NCI-H2227 treated with DMSO at 0.1 percent for 48 hours (cell line): Measurements from ENCODE around the gene LGALS7.
"Not testable (repeated sequence)": the region's sequence is repeated elsewhere in the genome, so short reads cannot be mapped to it uniquely, and the experiment has no call there.

Experiments
- DNase-seq: peaks from one replicate; lab custom pipeline; 2025; lab: John Stamatoyannopoulos, UW

LGALS7 gene

DNA sequence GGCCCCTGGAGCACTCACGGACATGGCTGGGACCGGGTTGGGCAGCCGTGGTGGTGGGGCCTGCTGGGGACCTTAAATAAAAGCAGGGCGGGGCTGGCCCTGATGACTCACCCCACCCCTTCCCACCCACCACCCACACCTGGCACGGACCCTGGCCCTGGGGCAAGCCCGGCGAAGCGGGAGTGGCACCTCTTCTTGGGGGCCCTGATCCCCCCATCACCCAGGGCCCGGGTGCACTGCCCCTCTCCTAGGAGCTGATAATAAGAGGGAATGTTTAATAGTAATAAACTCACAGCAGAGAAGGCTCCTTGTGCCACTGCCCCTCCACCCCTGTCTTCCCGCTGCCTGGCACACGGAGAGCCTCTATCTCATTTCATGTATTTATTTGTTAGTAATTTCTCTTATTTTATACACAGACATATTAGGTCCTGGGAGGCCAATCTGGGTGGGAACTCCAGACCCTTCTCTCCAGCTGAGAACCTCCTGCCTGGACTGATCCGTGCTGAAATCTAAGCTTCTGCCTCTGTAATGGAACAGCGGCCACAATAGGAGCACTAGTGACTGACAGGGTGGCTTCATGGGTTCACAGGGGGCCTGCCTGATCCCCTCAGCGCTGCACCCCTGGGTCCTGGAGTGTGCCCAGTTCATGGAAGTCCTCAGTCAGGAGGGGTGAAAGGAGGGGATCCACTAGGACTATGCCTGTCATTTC, at the start of gene LGALS7:
Gene LGALS7, minus strand, starts transcription at position 49 of the 709 bp plus-strand sequence. Its CDS starts 25 bp downstream, at position 24.
- DNase-seq = no peak

DNA sequence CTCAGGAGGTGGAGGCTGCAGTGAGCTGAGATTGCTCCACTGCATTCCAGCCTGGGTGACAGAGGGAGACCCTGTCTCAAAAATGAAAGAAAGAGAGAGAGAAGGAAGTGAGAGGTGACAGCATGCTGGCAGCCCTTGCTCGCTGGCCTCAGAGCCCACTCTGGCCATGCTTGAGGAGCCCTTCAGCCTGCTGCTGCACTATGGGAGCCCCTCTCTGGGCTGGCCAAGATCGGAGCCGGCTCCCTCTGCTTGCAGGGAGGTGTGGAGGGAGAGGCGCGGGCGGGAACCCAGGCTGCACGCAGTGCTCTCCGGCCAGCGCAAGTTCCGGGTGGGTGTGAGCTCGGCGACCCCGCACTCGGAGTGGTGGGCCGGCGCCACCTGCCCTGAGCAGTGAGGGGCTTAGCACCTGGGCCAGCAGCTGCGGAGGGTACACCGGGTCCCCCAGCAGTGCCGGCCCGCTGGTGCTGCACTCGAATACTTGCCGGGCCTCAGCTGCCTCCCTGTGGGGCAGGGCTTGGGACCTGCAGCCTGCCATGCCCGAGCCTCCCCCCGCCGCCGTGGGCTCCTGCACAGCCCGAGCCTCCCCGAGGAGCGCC, 48.0 kb upstream of the LGALS7 start:
- DNase-seq = not testable (repeated sequence)

DNA sequence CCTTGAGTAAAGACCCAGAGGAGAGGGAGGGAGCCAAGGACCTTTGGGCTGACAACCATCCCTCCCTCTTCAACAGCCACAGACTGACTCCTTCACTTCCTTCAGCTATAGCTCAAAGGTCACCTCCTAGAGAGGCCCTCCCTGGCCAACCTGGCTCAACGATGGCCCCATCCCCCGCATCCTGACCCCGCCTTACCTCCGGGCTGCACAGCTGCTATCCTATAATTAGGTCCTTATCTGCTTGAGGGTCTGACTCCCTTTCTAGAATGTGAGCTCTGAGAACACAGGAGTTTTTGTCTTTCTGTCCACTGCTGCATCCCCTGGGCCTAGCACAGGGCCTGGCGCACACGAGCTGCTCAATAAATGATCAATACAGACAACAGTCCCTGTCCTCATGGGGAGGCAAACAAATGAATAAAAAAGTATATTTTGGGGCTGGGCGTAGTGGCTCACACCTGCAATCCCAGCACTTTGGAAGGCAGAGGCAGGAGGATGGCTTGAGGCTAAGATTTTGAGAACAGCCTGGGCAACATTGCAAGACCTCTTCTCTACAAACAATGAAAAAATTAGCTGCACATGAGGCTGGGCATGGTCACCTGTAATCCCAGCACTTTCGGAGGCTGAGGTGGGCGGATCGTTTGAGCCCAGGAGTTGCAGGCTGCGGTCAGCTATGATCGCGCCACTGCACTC, 46.1 kb upstream of the LGALS7 start:
- DNase-seq = peak; percentile 88

DNA sequence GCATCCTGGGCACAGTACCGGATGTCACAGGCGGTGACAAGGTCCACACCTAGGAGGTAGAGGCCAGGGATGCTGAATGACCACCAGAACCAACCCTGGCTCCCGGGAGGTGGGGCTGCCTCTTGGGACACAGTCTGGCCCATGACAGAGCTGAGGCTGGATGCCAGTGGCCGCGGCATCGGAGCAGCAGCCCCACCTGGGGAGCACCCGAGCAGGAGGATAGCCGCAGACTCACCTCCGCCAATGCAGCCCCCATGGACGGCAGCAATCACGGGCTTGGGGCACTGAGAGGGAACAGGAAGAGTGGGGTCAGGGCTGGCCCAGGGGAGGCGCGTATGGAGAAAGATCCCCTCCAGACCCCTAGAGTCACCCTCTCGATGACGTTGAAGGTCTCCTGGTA, 43.8 kb upstream of the LGALS7 start:
- DNase-seq = no peak

DNA sequence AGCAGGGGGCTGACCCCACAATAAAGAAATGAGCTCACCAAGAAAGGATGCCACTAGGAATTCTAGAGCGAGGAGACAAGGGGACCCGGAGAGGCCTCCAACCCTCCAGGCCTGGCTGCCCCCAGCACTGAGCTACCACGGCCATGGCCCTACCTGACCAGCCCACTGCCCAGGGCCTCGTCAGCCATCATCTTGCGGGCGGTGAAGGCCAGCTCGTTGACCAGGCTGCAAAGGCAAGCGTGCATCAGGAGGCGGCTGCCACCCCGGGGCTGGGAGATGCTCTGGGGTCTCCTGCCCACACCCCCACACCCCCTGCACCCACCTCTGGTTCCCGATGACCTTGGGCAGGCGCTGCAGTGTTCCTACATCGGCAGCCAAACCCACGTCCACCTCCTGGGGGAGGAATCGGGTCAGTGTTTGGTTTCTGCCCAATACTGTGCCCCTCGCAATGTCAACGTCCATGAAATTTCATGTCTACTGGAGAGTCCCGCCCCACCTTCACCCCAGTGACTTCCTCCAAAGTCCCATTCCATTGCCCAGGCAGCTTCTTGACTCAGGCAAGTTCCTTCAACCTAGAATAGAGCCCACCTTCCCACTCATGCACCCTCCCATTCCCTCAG, 42.9 kb upstream of the LGALS7 start:
- no peak for DNase-seq

DNA sequence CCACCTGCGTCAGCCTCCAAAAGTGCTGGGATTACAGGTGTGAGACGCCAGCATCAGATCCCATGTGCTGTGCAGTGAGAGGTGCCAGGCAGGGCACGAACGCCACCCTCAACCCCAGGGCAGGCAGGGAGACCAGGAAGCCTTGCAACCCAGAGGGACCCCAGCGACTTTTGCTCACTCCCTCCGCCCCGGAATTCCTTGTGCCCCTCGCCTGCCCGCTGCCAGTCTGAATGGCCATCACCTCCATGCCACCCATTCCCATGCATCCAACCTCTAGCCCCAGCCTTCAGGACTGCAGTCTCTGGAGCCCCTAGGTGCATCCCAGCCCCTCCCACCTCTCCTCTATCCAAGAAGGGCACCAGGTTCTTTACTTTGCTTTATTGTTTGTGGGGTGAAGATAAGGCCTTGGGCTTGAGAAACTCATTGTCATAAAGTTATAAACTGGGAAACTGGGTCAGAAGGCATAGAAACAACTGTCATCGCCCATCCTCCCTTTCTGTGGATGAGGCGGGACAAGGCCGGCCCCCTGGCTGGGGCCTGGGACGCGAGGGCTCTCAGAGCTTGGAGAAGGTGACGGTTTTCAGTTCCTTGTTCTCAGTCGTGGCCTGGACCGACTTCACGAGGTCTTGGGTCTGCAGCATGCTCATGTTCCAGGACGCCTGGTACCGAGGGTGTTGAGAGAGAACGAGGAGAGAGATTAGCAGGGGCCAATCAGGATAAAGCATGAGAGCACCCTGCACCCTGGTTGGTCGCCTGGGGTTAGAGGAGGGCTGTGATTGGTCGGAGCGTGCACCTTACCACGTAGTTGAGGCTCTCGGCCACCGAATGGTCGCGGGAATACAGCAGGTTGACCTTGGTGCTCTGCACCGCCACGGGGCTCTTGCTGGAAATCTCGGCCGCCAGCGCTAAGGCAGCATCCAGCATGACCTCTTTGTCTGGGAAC, 42.0 kb upstream of the LGALS7 start:
- no peak for DNase-seq

DNA sequence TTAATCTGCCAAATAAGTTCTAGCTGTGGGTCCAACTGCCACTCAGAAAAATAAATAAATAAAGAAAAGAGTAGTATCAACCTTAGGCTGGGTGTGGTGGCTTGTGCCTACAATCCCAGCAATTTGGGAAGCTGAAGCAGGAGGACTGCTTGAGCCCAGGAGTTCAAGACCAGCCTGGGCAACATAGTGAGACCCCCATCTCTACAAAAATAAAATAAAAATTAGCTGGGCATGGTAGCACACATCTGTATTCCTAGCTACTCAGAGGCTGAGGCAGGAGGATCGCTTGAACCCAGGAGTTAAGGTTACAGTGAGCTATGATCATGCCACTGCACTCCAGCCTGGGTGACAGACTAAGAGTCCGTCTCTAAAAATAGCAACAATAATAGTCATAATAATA, 40.6 kb upstream of the LGALS7 start:
- DNase-seq = not testable (repeated sequence)

DNA sequence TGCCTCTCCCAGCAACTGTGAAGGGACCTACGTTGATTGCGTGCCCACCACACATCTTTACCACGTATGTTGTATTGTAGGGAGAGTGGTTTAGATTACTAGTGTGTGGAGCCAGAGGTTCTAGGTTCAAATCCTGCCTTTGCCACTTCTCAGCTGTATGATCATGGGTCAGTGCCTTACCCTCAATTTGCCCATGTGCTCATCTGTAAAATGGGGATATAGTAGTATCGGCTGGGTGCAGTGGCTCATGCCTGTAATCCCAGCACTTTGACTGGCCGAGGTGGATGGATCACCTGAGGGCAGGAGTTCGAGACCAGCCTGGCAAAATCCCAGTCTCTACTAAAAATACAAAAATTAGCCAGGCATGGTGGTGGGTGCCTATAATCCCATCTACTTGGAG, 40.0 kb upstream of the LGALS7 start:
- DNase-seq = no peak

DNA sequence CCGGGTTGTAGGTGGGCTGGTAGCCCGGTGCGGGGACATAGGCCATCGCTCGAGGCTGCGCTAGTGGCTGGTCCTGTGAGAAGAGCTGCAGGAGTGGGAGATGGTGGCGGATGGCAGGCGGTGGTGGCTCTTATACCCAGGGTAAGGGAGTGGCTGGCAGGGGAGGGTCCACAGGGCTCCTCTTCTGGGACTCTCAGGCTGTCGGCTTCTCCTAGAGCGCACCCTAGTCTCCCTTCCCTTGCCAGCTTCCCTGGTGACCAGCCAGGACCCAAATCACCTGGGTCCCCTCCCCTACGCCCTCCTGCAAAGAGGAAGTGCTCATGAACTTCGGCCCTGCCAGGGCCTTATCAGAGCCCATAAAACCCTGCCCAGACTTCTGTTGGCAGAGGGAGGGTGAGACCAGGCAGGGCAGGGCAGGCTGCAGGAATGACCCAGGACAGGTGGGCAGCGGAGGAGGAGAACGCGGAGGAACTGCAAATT, 39.6 kb upstream of the LGALS7 start, which contains the start of gene LGALS4:
Gene LGALS4, minus strand, starts transcription at position 105 of the 480 bp plus-strand sequence. Its CDS starts 59 bp downstream, at position 46.
- no peak for DNase-seq

DNA sequence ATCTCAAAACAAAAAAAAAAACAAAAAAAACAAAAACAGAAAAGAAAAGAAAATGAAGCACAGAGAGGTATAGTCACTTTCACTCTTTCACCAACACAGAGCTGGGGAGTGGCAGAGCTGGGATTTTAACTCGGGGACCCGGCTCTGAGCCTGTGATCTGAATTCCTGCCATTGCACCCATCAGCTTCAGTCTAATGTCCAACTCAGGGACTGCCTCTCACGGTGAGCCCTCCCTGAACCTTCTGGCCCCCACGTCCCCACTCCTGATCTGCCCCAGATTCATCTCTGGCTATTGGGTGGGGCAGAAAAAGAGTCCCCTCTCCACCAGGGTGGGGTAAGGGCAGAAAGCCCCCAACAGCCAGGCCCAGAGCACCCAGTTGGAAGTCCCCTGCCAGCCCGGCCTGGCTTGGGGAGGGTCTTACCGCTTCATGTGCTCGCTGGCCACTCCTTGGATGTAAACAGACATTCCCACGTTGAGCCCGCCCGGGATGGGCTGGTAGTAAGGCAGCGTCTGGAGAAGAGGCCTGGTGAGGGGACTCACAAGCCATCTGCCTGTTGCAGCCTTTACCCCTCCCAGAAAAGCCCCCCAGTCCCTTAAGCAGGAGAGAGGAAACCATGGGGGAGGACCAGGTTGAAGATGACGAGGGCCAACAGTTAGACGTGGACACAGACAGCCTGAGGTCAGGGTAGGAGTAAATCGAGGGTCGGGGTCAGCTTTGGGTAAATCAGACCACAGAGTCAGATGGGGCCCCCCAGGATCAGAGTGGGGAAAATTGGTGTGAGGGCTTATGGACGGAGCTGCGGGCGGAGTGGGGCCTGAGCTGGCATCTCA, 38.9 kb upstream of the LGALS7 start:
- no peak for DNase-seq

DNA sequence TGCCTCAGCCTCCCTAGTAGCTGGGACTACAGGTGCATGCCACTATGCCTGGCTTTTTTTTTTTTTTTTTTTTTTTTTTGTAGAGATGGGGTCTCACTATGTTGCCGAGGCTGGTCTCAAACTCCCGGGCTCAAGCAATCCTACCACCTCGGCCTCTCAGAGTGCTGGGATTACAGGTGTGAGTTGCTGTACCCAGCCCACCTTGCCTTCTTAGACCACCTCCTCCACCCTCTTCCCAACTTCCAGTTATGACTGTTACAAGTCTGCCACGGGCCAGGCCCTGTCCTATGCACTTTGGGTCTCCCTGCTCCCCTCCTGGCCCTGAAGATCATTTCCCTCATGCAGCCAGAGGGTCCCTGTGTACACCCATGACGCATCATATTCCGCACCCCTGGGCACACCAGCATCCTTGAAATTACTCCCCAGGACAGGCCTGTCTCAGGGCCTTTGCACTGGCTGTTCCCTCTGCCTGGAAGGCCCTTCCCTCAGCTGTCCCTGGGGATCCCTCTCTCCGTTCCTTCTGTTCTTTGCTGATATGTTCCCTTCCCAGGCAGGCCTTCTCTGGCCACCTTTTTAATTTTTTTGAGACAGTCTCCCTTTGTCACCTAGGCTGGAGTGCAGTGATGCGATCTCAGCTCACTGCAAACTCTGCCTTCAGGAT, 36.4 kb upstream of the LGALS7 start:
- DNase-seq = no peak

DNA sequence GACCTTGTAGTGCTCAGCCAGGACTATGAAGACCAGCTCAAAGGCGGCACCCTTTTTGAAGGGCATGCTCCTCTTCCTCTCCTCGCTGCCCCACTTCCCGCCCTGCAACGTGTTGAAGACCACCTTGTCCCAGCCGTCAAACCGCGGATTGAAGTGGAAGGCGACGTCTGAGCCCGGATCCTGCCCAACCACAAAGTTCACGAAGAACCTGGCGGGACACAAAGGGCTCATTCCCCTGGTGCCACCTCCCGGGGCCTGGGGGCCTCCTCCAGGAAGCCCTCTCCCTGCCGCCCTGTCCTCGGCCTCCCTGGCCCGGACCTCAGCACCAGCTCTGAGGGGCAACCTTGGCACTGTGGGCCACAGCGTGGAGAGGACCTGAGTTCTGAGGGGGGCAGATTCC, 35.4 kb upstream of the LGALS7 start:
- DNase-seq = no peak

DNA sequence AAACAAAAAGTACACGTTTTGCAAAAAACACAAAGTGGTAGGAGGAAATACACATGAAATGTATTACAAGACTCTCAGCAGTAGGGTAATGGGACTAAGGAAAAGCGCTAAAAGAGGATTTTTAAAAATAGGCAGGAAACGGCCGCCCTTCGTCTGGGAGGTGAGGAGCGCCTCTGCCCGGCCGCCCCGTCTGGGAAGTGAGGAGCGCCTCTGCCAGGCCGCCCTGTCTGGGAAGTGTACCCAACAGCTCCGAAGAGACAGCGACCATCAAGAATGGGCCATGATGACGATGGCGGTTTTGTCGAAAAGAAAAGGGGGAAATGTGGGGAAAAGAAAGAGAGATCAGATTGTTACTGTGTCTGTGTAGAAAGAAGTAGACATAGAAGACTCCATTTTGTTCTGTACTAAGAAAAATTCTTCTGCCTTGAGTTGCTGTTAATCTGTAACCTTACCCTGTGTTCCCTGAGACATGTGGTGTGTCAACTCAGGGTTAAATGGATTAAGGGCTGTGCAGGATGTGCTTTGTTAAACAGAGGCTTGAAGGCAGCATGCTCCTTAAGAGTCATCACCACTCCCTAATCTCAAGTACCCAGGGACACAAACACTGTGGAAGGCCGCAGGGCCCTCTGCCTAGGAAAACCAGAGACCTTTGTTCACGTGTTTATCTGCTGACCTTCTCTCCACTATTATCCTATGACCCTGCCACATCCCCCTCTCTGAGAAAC, 34.2 kb upstream of the LGALS7 start:
- DNase-seq = not testable (repeated sequence)

DNA sequence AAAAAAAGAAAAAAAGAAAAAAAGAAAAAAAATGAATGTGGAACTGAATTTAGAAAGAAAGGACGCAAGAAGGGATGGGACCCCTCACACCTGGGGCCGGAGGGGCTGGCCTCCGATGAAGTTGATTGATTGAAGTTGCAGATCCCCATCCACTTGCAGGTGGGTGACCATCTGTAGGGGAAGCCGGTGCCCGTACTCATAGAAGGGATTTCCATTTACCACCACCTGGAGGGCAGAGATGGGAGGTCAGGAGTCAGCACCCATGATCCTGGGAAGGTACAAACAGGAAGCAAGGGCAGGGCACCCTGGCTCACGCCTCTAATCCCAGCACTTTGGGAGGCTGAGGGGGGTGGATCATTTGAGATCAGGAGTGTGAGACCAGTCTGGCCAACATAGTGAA, 33.1 kb upstream of the LGALS7 start:
- DNase-seq = no peak

DNA sequence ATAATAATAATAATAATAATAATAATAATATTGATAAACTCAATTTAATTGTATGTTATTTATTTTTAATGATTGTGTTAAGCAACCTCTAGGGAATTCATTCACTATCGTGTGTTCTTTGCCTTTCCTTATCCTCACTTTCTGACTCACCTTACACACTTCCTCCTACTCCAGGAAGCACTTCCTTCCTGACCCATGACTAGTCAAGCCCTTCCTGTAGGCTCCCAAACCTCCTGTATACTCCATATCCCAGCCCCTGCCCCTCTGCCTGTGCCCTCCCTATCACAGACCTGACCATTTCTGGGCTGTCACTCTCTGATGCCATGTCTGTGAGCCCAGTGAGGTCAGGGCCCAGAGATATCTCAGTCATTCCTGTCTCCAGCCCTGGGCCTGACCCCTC, 31.9 kb upstream of the LGALS7 start:
- no peak for DNase-seq

DNA sequence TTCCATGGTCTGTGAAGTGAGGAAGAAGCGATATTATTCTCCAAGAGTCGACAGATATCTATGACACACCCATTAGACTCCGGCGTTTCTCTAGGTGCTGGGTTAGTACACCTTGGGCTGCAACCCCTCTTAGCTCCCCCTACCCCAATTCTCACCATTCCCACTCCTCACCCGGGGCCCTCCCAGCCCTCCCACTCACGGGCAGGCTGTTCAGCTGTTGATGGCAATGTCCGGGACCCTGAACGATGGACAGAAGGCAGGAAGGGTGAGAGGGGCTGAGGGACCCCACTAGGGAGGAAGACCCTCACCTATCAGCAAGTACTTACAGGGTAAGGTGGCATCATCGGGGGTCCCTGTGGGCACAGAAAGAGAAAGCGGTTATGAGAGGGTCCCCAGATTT, 30.2 kb upstream of the LGALS7 start:
- DNase-seq = no peak

DNA sequence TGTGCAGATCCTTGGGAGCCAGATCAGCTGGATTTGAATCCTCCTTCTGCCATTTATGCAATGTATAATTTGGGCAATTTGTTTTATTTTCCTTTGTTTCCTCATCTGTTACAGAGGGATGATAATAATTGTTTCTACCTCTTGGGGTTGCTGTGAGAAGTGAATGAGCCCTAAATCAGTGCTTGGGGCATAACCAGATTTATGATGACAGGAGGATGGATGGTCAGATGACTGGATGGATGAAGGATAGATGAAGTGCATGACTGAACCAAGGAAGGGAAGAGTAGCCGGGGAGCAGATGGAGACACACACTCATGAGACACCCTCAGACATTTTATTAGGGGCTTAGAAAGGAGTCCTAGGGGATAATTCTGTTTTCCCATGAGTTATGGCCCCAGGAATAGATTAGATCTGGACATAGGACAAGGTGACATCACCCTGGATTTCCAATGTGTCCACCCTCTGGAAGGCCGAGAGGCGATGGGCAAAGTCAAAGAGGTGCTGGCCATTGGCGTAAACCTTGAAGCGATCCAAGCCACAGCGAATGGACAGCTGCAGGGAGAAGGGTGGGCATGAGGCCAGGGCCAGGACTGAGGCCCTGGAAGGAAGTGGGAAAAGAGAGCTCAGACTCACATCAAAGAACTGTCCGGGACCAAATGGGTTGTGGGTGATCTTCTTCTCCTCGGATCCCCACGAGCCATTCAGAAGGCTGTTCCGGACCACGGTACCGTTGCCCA, 28.2 kb upstream of the LGALS7 start:
- DNase-seq = no peak

DNA sequence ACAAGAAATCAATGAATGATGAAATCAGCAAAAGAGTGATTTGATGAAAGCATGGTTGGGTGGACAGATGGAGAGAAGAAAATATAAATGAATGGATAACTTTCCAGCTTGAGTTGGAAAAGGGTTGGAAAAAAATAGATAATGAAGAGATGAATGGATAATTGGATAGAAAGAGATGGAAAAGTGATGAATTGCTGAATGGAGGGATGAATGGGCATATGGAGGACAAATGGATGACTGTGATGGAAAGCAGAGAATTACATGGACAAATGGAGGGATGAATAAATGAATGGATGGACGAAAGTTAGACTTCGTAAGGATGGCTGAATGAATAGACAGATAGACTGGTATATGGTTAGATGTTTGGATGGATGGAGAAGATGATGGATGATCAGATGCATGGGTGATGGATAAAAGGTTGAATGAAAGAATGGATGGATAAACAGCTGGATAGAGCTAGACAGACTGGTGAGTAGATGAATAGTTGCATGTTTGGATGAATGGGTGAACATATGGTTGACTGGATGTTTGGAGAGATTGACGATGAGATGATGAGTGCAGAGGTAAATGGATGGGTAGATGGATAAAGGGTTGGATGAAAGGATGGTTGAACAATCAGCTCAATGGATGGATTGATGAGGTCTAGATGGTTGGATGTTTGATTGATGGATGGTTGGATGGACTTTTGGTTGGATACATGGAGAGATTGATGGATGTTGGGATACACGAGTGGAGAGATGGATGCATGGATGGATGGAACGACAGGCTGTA, 27.4 kb upstream of the LGALS7 start:
- no peak for DNase-seq
